HTR-8/SVneo (cell line): ENCODE results near the gene KLC4.
"Not testable (repeated sequence)": the region's sequence is repeated elsewhere in the genome, so short reads cannot be mapped to it uniquely, and the experiment has no call there.

ENCODE experiments used
- DNase-seq: peaks from one replicate; pipeline ENCODE4 v3.0.0; 2011; ENCODE audit warnings: low spot score, mixed read lengths; ENCODE audit not compliant: insufficient read length
- FAIRE-seq: peaks from 2 replicates; lab custom pipeline; 2011; peaks lifted over from hg19 to GRCh38; lab: Jason Lieb, UNC

The KLC4 gene

DNA sequence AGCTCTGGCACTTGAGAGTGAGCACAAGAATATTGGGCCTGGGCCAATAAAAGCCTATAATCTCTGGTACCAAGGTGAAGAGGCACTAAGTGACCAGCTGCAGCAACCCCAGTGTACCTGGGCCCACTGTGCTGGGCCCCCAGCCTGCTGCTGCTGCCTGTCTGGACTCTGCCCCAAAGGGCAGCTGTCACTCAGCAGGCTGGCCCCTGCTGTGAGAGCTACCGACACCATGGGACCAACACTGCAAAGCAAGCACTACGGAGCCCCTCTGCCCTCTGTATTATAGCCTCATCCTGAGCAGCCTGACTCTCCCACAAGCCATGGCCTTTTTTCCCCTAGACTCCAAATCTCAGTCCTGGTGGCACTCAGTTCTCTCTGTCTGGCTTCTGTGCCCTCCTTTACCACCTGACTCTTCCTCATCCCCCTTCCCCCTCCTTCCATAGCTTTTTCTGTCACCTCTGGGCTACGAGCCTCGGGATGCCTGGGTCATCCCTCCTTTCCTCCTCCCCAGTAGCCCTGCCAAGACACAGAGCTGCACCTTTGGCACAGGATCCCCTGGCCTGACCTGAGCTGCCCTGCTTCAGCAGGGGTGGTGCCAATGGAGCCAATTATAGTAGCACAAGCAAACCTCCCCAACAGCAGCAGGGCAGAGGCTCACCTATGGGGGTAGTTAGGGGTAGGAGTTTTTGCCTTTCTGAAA, 23.8 kb upstream of the KLC4 start:
- DNase-seq (no peak), FAIRE-seq (no peak)

DNA sequence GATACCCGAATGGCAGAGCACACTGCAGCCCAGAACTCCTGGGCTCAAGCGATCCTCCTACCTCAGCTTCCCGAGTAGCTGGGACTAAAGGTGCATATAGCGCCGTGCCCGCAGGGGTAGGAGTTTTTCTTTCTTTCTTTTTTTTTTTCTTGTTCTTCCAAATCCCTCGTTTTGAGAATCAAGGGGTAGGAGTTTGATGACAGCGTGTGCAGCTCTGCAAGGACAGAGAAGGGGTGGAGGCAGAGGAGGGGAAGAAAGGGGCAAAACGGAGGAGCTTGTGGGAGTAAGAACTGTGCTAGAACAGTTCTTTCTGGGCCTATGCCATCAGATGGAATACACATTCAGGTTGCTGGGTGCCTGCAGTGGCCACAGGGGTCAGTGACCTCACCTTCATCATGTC, 22.7 kb upstream of the KLC4 start:
- FAIRE-seq: no peak
- no peak for DNase-seq

DNA sequence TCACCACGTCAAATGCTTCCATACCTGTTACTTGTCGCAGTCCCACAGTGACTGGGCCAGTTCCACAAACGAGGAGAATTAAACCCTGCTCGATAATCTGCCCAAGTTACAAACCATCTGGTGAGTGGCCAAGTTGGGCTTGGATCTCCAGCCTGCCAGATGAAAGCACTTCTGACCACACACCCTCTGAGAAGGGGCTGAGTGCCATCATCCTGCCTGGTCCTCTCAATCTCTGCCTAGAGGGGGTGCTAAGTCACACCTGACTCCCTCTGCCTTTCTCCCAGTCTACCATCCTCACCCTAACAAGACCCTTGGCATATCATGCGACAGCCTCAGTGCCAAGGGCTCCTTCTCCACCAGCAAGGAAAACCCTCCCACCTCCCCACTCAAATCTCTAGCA, 22.2 kb upstream of the KLC4 start:
- no peak for DNase-seq
- FAIRE-seq: no peak

DNA sequence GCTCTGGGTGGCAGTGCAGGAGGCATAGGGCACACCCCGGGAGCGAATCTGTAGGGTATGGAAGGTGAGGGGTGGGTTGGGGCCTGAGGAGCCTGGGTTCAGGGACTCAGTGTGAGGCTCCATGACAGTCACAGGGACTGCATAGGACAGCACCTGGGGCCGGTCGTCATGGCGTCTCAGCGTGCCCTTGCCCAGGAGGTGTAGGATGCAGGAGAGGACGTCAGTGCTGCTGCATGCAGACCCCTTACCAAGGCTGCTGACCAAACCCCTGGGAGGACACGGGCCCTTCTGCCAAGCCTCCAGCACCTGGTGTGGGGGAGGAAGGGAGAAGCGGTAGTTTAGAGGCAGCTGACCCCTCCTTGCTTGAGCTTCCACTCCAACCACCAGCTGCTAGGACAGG, 21.7 kb upstream of the KLC4 start:
- DNase-seq (no peak), FAIRE-seq (no peak)

DNA sequence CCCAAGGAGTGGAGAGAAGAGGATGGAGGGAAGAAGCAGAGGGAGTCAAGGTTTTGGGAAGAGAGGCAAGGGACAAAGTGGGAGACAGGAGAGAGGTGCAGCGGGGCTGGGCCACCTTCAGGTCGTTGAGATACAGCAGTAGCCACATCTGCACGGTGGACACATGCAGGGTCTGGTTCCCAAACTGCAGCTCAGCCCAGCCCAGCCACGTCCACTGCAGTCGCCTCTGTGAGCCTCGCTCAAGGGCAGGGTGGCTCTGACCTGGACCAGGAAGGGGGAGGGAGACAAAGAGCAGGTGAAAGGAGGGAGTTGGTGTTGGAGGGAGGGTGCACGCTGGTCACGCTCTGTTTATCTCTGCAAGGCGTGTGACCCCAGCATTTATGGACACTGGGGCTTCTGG, 20.7 kb upstream of the KLC4 start:
- DNase-seq (no peak), FAIRE-seq (no peak)

GRCh38 chr6:43040542-43041257, 18.7 kb upstream of the KLC4 start:
- FAIRE-seq (no peak), DNase-seq (no peak)

DNA sequence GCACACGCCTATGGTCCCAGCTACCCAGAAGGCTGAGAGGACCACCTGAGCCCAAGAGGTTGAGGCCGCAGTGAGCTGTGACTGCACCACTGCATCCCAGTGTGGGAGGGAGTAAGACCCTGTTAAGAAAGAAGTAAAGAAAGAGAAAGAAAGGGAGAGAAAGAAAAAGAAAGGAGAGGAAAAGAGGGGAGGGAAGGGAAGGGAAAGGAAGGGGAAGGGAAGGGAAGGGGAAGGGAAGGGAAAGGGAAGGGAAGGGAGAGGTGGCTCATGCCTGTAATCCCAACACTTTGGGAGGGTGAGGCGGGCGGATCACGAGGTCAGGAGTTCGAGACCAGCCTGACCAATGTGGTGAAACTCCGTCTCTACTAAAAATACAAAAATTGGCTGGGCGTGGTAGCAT, 18.0 kb upstream of the KLC4 start:
- not testable (repeated sequence) for DNase-seq, FAIRE-seq

DNA sequence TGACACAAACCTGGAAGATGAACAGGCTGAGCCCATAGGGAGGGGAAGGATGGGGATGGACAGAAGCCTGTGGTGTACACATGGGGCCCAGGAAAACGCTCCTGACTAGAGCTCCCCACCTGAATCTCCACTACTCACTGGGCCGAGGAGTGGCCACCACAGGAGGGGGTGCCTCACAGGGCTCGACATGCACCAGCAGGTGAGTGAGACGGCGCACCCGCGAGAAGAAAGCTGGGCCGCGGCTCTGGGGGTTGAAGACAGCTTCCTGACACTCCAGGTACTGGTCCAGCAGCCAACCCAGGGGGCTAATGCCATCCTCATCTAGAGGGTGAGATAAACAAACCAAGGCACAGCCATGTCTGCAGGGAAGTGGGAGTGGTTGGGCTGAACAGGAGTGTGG, 16.1 kb upstream of the KLC4 start:
- FAIRE-seq: no peak
- no peak for DNase-seq

DNA sequence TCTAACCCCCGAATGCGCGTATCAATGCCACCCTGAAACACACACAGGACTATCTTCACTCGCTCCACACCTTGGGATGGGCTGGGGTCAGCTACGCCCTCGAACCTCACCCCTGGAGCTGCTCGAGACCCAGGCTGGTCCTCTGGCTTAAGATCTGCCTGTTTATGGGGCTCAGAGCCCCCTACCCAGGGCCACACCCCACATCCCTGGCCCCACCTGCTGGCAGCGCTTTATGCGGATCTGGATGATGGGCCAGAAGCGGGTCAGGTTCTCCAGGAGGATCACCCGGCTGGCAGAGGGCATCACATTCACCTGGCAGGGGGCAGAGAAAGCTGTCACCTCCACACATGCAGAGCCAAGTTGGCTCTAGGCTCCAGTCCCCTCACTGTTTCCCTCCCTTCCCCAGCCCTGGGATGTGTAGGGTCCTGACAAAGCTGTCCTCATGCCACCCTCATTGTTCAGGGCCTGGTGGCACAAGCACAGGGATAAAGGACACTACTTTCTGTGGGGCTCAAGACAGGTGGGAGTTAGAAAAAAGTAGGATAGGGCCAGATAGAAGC, 14.0 kb upstream of the KLC4 start:
- DNase-seq (no peak), FAIRE-seq (peak; percentile 23)

- FAIRE-seq (no peak), DNase-seq (no peak)
Measured at GRCh38 chr6:43047998-43048397, 11.4 kb upstream of the KLC4 start.

DNA sequence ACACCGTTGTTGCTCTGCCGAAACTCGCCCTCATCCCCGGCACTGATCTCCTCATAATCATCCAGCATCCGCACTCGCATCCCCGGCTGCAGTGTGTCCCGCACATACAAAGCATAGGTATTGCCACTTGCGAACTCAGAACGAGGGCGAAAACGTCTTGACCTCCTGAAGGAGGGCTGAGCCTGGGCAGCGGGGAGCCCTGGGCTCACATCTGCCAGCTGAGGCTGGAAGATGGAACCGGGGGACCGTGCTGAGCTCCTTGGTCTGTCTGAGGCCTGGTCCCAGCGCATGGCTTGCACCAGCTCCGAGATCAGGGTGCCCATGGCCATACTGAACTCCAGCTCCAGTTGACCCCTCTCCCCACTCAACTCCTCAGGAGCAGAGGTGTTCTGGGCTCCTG, 8.4 kb upstream of the KLC4 start:
- DNase-seq: no peak
- FAIRE-seq: no peak

DNA sequence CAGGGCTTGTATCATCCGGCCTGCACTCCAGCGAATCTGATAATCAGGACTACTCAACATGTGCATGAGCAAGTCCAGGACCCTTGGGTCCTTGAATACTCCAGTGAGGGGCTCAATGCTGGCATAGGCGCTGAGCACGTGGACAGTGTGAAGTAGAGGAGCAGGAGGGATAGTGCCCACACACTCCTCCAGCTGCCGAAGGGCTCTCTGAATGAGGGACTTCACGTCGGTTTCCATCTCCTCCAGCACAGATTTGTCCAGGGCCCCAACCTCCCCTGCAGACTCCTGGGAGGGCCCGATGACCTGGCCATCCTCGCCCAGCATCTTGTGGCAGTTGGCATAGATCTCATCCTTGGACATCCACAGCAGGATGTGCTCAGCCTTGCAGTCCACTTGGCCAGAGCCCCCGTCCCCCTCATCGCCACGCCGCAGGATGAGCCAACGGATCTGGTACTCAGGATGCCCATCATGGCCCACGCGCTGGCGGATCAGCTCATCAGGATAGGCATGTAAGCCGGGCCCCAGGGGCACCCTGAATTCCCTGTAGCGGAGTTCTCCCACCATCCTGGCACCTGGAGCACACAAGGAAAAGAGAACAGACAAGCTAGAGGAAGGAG, 7.1 kb upstream of the KLC4 start:
- DNase-seq (no peak), FAIRE-seq (no peak)

DNA sequence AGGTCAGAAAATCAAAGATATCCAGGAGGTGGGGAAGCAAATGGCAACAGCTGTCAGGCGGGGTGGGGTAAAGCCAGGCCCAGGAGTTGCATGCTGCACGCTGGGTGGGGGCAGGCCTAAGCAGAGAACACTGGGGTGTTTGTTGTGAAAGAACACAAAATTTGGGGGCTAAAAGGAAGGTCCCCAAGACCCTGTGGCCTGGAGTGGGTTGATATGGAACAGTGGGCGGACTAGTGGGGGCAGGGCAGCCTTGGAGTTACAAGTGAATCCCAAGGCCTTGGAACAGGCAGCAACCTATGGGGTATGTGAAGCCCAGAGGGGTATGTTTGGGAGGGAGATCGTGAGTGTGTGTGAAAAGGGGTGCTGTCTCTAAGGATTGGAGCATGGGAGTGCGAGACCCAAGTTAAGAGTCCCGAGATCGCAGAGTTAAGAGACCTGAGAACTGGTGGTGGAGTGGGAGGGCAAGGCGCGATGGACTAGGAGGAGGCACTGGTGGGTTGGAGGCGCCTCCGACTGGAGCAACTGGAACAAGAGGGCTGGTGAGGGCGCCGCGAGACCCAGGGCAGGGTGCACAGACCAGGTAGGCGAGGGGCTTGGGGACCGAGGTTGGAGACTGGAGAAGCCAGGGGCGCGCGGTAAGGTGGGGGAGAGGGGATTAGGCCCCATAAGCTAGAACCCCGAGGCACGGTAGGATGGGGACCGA, 6.4 kb upstream of the KLC4 start:
- FAIRE-seq (no peak), DNase-seq (peak; percentile 35)

GRCh38 chr6:43053545-43054205, 5.8 kb upstream of the KLC4 start, which contains the start of gene CUL7:
CUL7 (minus strand) TSS chr6:43053851; CDS start chr6:43052788, 1,063 bp downstream.
- peak; percentile 98 for DNase-seq
- FAIRE-seq: no peak

DNA sequence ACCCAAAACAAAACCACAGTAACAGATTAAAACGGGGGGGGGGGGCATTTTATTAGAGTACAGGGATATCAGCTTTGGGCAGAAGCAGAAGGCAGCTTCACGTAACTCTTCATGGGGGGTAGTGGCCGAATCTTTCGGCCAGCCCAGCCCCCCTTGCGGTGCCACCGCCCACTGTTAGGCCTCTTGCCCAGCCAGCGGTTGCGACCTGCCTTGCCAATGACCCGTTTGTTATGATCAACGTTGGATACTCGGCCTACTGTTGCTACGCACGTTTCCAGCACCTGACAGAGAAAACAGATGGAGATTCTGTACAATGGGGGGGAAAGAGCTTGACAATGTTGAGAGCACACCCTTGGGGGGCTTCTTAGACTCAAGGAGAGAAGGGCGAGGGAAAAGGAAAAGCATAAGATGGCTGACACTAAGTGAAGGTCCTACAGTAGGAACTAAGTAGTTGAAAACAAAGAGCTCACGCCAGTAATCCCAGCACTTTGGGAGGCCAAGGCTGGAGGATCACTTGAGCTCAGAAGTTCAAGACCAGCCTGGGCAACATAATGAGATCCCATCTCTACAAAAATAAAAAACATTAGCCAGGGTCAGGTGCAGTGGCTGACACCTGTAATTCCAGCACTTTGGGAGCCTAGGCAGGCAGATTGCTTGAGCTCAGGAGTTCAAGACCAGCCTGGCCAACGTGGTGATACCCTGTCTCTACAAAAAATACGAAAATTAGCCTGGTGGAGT, 5.1 kb upstream of the KLC4 start:
- FAIRE-seq: no peak
- no peak for DNase-seq

DNA sequence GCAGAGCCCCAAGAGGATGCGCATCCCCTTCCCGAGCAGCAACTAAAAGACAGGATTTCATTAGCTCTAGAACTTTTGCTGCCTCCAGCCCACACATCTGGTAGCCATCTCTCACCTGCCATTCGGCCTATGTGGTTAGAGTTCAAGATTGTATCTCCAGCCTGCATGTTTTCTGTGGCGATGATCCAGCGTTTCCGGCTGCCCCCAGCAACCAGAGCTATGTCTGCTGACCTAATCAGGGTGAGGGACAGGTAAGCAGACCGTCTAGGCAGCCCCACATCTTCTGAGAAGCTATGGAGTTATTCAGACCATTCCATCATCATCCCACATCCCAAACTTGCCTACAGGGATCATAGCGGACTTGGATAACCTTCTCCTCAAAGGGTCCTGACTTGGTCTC, 3.5 kb upstream of the KLC4 start:
- FAIRE-seq (no peak), DNase-seq (no peak)

DNA sequence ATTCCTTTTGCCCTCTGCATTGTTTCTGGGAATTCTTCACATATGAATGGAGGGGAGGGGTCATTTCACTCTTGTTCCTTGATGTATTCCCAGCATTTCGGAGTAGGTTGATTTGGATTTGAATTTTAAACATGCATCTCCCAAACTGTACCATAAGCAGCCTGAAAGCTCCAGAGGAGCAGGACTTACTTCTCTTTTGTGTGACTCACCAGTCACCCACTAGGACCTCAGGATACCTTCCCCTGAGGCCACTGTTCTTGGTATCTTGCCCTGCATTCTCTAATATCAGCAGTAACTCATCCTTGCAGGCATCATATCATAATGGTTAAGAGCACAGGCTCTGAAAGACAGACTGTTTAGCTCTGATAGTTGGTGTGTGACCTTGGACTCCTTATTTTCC, 900 bp upstream of the KLC4 start:
- DNase-seq: no peak
- no peak for FAIRE-seq

GRCh38 chr6:43060034-43060754, 763 bp downstream of the KLC4 start:
- no peak for FAIRE-seq
- DNase-seq: peak; percentile 33
